ENCODE results near the gene ATP6V1B1.

The ATP6V1B1 gene

DNA sequence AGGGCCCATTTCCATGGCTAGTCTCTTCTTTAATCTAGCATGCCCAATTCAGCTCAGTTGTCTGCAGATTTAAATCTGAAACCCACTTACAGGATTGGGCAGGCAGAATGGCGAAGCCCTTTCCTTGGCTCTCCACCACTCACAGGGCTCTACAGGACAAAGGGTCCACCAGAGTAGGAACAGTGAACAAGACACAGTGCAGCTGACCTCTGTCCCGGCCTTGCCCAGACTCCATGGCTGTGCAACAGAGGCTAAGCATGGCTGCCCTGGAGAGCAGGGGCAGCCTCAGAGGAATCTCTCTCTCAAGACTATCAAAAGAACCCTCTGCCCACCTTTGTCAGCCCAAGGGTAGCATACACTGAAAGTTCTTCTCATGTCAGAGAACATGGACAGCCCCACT lies 9.7 kb upstream of the ATP6V1B1 start:
- H3K9me3 ChIP-seq (ENCODE audit: control insufficient read depth in 1 of 2, low read length in 2 of 2) = no peaks in the 10 kb centered on the region
- no peaks in the 10 kb centered on the region for H3K36me3 ChIP-seq (ENCODE audit: control insufficient read depth in 1 of 2, insufficient read depth in 2 of 2, low read length in 2 of 2)
- H3K9ac ChIP-seq (ENCODE audit: low read depth in 1 of 2, low read length in 2 of 2) = no peak overlapping the region
- no peak overlapping the region for H3K4me3 ChIP-seq (ENCODE audit: low read depth in 1 of 2, low read length in 2 of 2)
- no peak overlapping the region for H3K27ac ChIP-seq (ENCODE audit: low read depth, low read length)
- H3K4me1 ChIP-seq (ENCODE audit: control insufficient read depth in 1 of 2, insufficient read depth in 2 of 2, low read length in 2 of 2) = no peaks in the 10 kb centered on the region
- H3K27me3 ChIP-seq (ENCODE audit: control insufficient read depth in 1 of 2, insufficient read depth in 2 of 2, low read length in 2 of 2) = no peaks in the 10 kb centered on the region

DNA sequence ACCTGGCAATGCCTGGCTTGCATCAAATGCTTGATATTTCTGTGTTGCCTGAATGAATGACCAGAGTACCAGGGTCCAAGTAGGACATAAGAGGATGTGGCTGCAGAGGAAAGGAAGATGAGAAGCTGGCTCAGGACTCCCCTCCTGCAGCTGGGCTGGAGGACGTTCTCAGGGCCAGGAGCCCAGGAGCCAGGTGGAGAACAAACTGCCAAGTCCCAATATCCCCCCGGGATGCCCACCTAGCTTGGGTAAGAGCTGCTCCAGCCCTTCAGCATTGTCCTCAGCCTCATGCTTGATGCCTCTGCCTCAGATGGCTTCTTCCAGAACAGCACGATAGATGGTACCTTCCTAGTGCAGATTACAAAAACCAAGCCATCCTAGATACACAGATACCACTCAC lies 8.6 kb upstream of the ATP6V1B1 start:
- Histone ChIP-seq H3K36me3 (ENCODE audit: control insufficient read depth in 1 of 2, insufficient read depth in 2 of 2, low read length in 2 of 2) (no peaks in the 10 kb centered on the region), H3K9me3 (ENCODE audit: control insufficient read depth in 1 of 2, low read length in 2 of 2) (no peaks in the 10 kb centered on the region), H3K9ac (ENCODE audit: low read depth in 1 of 2, low read length in 2 of 2) (no peak overlapping the region), H3K4me3 (ENCODE audit: low read depth in 1 of 2, low read length in 2 of 2) (no peak overlapping the region), H3K4me1 (ENCODE audit: control insufficient read depth in 1 of 2, insufficient read depth in 2 of 2, low read length in 2 of 2) (no peaks in the 10 kb centered on the region), H3K27ac (ENCODE audit: low read depth, low read length) (no peak overlapping the region), H3K27me3 (ENCODE audit: control insufficient read depth in 1 of 2, insufficient read depth in 2 of 2, low read length in 2 of 2) (no peaks in the 10 kb centered on the region)

DNA sequence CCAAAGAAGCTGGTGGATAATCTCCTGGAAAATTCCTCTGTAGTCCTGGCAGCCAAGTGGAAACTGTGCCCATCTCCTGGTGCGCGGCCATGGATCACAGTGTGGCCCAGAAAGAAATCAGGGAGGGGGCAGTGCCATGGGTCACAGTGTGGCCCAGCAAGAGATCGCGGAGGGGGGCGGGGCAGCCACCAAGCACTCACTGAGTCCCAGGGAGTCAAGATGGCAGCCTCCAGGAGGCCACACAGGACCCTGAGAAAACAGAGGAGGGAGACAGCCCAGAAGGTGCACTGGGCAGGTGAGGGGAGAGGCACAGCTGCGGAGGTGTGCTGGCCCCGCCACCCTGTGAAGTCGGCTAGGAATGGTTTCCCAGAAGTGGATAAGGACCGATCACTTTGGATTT lies 8.1 kb upstream of the ATP6V1B1 start:
- Histone ChIP-seq H3K9me3 (ENCODE audit: control insufficient read depth in 1 of 2, low read length in 2 of 2) (no peaks in the 10 kb centered on the region), H3K9ac (ENCODE audit: low read depth in 1 of 2, low read length in 2 of 2) (no peak overlapping the region), H3K4me1 (ENCODE audit: control insufficient read depth in 1 of 2, insufficient read depth in 2 of 2, low read length in 2 of 2) (no peaks in the 10 kb centered on the region)

DNA sequence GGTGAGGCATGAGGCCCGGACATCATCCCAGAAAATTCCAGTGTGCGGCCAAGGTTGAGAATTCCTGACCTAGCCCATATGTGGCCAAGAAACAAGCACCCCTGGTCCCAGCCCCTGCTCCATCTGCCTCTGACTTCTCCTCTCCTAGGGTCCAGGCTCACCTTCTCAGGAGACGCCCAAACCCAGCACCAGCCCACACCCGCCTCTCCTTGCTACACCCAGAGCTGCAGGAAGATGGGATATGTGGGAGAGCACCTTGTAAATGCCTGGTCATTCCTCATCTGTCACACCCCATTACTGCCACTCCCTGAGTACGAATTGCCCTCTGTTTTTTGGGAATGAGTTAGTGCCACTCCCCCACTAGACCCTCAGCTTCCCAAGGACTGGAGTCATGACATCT lies 7.3 kb upstream of the ATP6V1B1 start:
- Histone ChIP-seq H3K36me3 (ENCODE audit: control insufficient read depth in 1 of 2, insufficient read depth in 2 of 2, low read length in 2 of 2) (no peaks in the 10 kb centered on the region), H3K27me3 (ENCODE audit: control insufficient read depth in 1 of 2, insufficient read depth in 2 of 2, low read length in 2 of 2) (no peaks in the 10 kb centered on the region), H3K4me1 (ENCODE audit: control insufficient read depth in 1 of 2, insufficient read depth in 2 of 2, low read length in 2 of 2) (no peaks in the 10 kb centered on the region), H3K9ac (ENCODE audit: low read depth in 1 of 2, low read length in 2 of 2) (no peak overlapping the region), H3K9me3 (ENCODE audit: control insufficient read depth in 1 of 2, low read length in 2 of 2) (no peaks in the 10 kb centered on the region), H3K4me3 (ENCODE audit: low read depth in 1 of 2, low read length in 2 of 2) (no peak overlapping the region), H3K27ac (ENCODE audit: low read depth, low read length) (no peak overlapping the region)

More for the DNA sequence above, 8.1 kb upstream of the ATP6V1B1 start:
- H3K27me3 ChIP-seq (ENCODE audit: control insufficient read depth in 1 of 2, insufficient read depth in 2 of 2, low read length in 2 of 2) = no peaks in the 10 kb centered on the region
- no peaks in the 10 kb centered on the region for H3K36me3 ChIP-seq (ENCODE audit: control insufficient read depth in 1 of 2, insufficient read depth in 2 of 2, low read length in 2 of 2)
- no peak overlapping the region for H3K27ac ChIP-seq (ENCODE audit: low read depth, low read length)
- no peak overlapping the region for H3K4me3 ChIP-seq (ENCODE audit: low read depth in 1 of 2, low read length in 2 of 2)

DNA sequence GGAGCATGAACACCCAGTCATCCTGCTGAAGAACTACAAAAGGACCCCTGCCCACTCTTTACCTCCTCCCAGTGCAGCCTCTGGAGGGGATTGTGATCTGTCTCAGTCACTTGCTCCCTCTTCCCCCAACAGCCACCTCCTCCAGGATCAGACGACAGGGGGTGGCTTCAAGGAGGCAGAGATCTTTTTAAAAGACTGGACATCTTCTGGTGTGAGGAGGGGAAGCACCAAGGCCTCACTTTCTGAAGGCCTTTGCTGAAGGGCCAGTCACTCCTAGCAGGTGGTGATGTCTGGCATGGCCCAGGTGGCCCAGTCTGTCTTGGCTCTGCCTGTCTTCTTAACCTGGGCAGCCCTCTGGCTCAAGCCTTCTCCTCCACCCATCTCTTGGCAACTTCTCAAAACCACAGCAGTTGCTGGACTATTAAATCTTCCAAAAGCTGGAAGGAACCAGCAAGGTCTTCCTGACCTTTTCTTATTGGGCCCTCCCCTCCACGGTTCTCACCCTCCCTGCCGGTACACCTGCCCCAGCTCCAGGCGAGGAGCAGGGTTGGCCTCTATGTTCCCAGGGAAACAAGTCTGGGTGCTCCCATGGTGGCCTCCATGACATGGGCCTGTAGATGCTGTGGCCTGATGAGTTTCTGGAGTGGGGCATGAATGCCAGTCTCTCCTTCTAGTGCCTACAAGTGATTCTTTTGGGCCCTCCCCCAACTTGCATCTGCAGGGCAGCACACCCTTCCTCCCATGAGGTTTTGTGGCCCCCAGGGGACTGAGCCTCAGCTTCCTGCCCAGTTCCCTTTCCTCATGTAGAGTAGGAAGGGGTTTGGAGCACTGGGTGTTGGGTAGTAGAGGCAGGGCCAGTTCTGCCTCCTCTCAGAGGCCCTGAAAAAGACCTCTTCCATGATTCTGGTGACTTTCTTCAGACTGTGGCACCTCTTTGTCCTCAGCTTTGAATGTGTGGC lies 5.0 kb upstream of the ATP6V1B1 start:
- Histone ChIP-seq H3K4me1 (ENCODE audit: control insufficient read depth in 1 of 2, insufficient read depth in 2 of 2, low read length in 2 of 2) (no peaks in the 10 kb centered on the region), H3K9ac (ENCODE audit: low read depth in 1 of 2, low read length in 2 of 2) (no peak overlapping the region), H3K4me3 (ENCODE audit: low read depth in 1 of 2, low read length in 2 of 2) (no peak overlapping the region), H3K36me3 (ENCODE audit: control insufficient read depth in 1 of 2, insufficient read depth in 2 of 2, low read length in 2 of 2) (no peaks in the 10 kb centered on the region), H3K27me3 (ENCODE audit: control insufficient read depth in 1 of 2, insufficient read depth in 2 of 2, low read length in 2 of 2) (no peaks in the 10 kb centered on the region), H3K27ac (ENCODE audit: low read depth, low read length) (no peak overlapping the region), H3K9me3 (ENCODE audit: control insufficient read depth in 1 of 2, low read length in 2 of 2) (no peaks in the 10 kb centered on the region)

DNA sequence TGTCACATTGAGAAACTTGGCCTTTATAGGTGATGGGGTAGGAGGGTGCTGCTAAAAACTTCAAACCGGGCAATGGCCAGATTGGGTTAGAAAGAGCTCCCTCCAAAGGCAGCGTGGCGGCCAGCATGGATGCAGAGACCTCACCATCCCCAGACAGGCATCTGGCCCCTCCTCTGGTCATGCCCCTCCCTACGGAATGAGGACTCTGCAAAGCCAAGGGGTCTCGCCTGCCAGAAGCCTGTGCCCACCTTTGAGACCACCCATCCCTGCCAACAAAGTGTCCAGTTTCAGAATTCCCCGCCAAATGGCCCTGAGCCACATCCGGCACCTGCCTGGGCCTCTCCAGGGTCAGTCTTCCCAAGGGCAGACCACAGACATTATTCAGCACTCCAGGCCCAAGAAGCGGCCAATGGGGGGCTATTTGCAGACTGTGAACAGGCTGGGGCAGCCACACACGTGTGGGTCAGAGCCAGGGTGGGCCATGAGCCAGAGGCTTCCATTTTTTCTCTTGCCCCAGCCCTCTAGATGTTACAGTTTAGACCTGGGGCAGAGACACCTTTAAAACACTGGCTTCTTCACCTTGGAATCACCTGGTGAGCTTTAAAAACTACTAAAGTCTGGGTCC lies 4.2 kb upstream of the ATP6V1B1 start:
- no peak overlapping the region for H3K4me3 ChIP-seq (ENCODE audit: low read depth in 1 of 2, low read length in 2 of 2)
- H3K4me1 ChIP-seq (ENCODE audit: control insufficient read depth in 1 of 2, insufficient read depth in 2 of 2, low read length in 2 of 2) = no peaks in the 10 kb centered on the region
- no peaks in the 10 kb centered on the region for H3K9me3 ChIP-seq (ENCODE audit: control insufficient read depth in 1 of 2, low read length in 2 of 2)
- no peaks in the 10 kb centered on the region for H3K27me3 ChIP-seq (ENCODE audit: control insufficient read depth in 1 of 2, insufficient read depth in 2 of 2, low read length in 2 of 2)
- H3K36me3 ChIP-seq (ENCODE audit: control insufficient read depth in 1 of 2, insufficient read depth in 2 of 2, low read length in 2 of 2) = no peaks in the 10 kb centered on the region
- H3K9ac ChIP-seq (ENCODE audit: low read depth in 1 of 2, low read length in 2 of 2) = no peak overlapping the region
- no peak overlapping the region for H3K27ac ChIP-seq (ENCODE audit: low read depth, low read length)

DNA sequence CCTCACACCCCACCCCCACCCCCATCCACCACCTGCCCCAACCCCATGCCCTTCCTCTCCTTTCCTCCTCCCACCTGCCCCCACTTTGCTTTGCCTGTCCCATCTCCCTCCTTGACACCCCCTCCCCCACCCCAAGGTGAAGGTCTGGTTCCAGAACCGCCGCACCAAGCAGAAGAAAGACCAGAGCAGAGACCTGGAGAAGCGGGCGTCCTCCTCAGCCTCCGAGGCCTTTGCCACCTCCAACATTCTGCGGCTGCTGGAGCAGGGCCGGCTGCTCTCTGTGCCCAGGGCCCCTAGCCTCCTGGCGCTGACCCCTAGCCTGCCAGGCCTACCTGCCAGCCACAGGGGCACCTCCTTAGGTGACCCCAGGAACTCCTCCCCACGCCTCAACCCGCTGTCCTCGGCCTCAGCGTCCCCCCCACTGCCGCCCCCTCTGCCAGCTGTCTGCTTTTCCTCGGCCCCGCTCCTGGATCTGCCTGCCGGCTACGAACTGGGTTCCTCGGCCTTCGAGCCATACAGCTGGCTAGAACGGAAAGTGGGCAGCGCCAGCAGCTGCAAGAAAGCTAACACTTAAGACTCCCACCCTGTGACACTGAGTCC lies 3.0 kb upstream of the ATP6V1B1 start:
- Histone ChIP-seq H3K4me3 (ENCODE audit: low read depth in 1 of 2, low read length in 2 of 2) (no peak overlapping the region), H3K9ac (ENCODE audit: low read depth in 1 of 2, low read length in 2 of 2) (no peak overlapping the region), H3K4me1 (ENCODE audit: control insufficient read depth in 1 of 2, insufficient read depth in 2 of 2, low read length in 2 of 2) (no peaks in the 10 kb centered on the region), H3K27me3 (ENCODE audit: control insufficient read depth in 1 of 2, insufficient read depth in 2 of 2, low read length in 2 of 2) (no peaks in the 10 kb centered on the region), H3K9me3 (ENCODE audit: control insufficient read depth in 1 of 2, low read length in 2 of 2) (no peaks in the 10 kb centered on the region), H3K27ac (ENCODE audit: low read depth, low read length) (no peak overlapping the region), H3K36me3 (ENCODE audit: control insufficient read depth in 1 of 2, insufficient read depth in 2 of 2, low read length in 2 of 2) (no peaks in the 10 kb centered on the region)

DNA sequence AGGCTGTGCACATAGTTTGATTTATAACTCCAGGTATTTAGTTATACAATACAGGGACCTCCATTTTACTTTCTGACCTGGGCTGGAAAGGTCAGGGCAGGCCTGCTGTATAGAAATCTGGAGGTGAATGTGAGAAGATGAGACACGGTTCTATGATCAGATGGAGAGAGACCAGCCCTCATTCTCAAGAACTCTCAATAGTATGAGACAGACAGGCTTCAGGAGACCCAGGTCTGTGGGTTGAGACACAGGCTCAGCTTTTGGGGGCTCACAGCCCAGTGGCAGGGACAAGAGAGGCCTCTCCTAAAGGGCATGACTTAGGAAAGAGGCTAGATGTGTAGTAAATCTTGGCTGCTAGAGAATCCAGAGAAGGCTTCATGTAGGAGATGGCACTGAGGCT lies 719 bp upstream of the ATP6V1B1 start:
- Histone ChIP-seq H3K4me3 (ENCODE audit: low read depth in 1 of 2, low read length in 2 of 2) (no peak overlapping the region), H3K27me3 (ENCODE audit: control insufficient read depth in 1 of 2, insufficient read depth in 2 of 2, low read length in 2 of 2) (no peaks in the 10 kb centered on the region), H3K27ac (ENCODE audit: low read depth, low read length) (no peak overlapping the region), H3K36me3 (ENCODE audit: control insufficient read depth in 1 of 2, insufficient read depth in 2 of 2, low read length in 2 of 2) (no peaks in the 10 kb centered on the region), H3K9me3 (ENCODE audit: control insufficient read depth in 1 of 2, low read length in 2 of 2) (no peaks in the 10 kb centered on the region), H3K4me1 (ENCODE audit: control insufficient read depth in 1 of 2, insufficient read depth in 2 of 2, low read length in 2 of 2) (no peaks in the 10 kb centered on the region), H3K9ac (ENCODE audit: low read depth in 1 of 2, low read length in 2 of 2) (no peak overlapping the region)

DNA sequence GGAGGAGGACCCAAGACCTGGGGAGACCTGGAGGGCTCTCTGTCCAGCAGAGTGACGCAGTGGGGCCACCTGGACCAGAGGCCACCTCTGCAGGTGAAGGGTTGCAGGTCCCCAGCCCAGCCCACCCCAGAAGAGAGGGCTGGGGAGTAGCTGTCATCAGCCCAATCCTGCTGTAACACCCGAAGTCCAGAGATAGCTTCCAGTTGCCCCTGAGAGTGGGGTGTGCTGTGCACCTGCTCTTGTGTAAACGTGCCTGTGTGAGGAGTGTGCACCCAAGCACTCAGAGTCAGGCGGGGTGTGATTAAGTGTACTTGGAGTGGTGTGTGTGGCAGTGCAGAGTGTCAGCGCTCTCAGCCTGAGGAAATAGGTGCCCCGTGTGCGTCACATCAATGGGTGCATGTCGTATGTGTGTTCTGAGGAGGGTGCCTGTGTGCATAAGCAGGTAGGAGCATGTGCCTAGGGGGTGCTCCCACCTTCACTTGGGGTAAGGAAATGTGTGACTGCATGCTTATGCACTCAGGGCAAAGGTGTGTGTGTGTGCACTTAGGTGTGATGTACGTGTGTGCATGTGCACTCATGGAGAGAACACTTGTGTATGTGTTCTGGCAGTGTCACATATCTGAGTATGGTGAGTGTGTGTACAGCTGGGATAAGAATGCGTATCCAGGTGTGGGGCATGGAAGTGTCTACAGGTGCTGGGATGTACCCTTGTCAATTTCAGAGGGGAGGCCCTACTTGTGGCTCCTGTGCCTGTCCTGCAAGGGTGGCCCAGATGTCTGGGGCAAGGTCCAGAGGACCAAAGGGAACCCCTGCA lies 672 bp downstream of the ATP6V1B1 start:
- no peak overlapping the region for H3K9ac ChIP-seq (ENCODE audit: low read depth in 1 of 2, low read length in 2 of 2)
- peaks cover 0 to 3% of the 10 kb centered on the region in 2 donors for H3K27me3 ChIP-seq (ENCODE audit: control insufficient read depth in 1 of 2, insufficient read depth in 2 of 2, low read length in 2 of 2)
- H3K27ac ChIP-seq (ENCODE audit: low read depth, low read length) = no peak overlapping the region
- H3K4me1 ChIP-seq (ENCODE audit: control insufficient read depth in 1 of 2, insufficient read depth in 2 of 2, low read length in 2 of 2) = no peaks in the 10 kb centered on the region
- H3K36me3 ChIP-seq (ENCODE audit: control insufficient read depth in 1 of 2, insufficient read depth in 2 of 2, low read length in 2 of 2) = no peaks in the 10 kb centered on the region
- H3K4me3 ChIP-seq (ENCODE audit: low read depth in 1 of 2, low read length in 2 of 2) = no peak overlapping the region
- H3K9me3 ChIP-seq (ENCODE audit: control insufficient read depth in 1 of 2, low read length in 2 of 2) = no peaks in the 10 kb centered on the region

All from duodenal mucosa (tissue), 2 donors.